ENCODE results near the gene JARID2. TPM values are rescaled to one million over a fixed set of nuclear protein-coding genes. Genes with fewer than 3 reads are reported as not detected.

Gene JARID2
- polyA plus RNA-seq, 1 donor (not counting 4 experiments of a cell fraction or from before 2014, with no cell fraction given) = 11.0 TPM

GRCh38 chr6:15227827-15228318, 18.0 kb upstream of the JARID2 start:
- H3K27me3 ChIP-seq (ENCODE audit: control insufficient read depth, extremely low read depth, insufficient read depth, low read length) = no peaks in the 10 kb centered on the region
- H3K4me2 ChIP-seq (ENCODE audit: control insufficient read depth, extremely low read depth, insufficient read depth, low read depth, low read length) = no peak overlapping the region
- H3K79me2 ChIP-seq (ENCODE audit: control insufficient read depth, insufficient read depth, low read length) = no peaks in the 10 kb centered on the region
- FAIRE-seq = no peak
- no peak overlapping the region for H3K4me3 ChIP-seq (ENCODE audit: control insufficient read depth in 2 of 3, extremely low read depth in 1 of 3, insufficient read depth in 2 of 3, low read depth in 1 of 3, low read length in 3 of 3)
- no peaks in the 10 kb centered on the region for H3K9me3 ChIP-seq (ENCODE audit: control insufficient read depth, low read depth, low read length)
- dilution Hi-C loops (cut with MboI; ENCODE audit: extremely low pct_ligation_motif_present, low sequenced_read_pairs) = no loop called here
- H3K9me1 ChIP-seq (ENCODE audit: control insufficient read depth, extremely low read depth, insufficient read depth, low read length) = no peaks in the 10 kb centered on the region
- no peak for DNase-seq (ENCODE audit: low read depth, low spot score)
- H3K27ac ChIP-seq (ENCODE audit: control insufficient read depth, insufficient read depth, low read length) = no peak overlapping the region
- no peaks in the 10 kb centered on the region for H4K20me1 ChIP-seq (ENCODE audit: control insufficient read depth, extremely low read depth, insufficient read depth, low read length)
- no peaks in the 10 kb centered on the region for H3K4me1 ChIP-seq (ENCODE audit: control insufficient read depth, extremely low read depth, insufficient read depth, low read length)
- H3K9ac ChIP-seq (ENCODE audit: control insufficient read depth, extremely low read depth, insufficient read depth, low read length) = no peak overlapping the region
- no peak overlapping the region for H2AFZ ChIP-seq (ENCODE audit: control insufficient read depth, low read length)
- H3K36me3 ChIP-seq (ENCODE audit: control insufficient read depth in 2 of 2, extremely low read depth in 1 of 2, insufficient read depth in 2 of 2, low read length in 2 of 2) = no peaks in the 10 kb centered on the region
- TF ChIP-seq CTCF (optimal IDR thresholded peaks at IDR 0.05 in 1 of 3, IDR thresholded peaks at IDR 0.05 in 1 of 3, conservative IDR thresholded peaks at IDR 0.05 in 1 of 3; ENCODE audit: extremely low read depth in 1 of 3, insufficient read depth in 2 of 3, low read length in 3 of 3) = no peak
- no peak for TF ChIP-seq EZH2 (IDR thresholded peaks at IDR 0.05; ENCODE audit: low read length)

GRCh38 chr6:15230827-15231226, 15.0 kb upstream of the JARID2 start:
- H3K9me3 ChIP-seq (ENCODE audit: control insufficient read depth, low read depth, low read length) = no peaks in the 10 kb centered on the region
- no peak overlapping the region for H3K9ac ChIP-seq (ENCODE audit: control insufficient read depth, extremely low read depth, insufficient read depth, low read length)
- no peak for TF ChIP-seq EZH2 (IDR thresholded peaks at IDR 0.05; ENCODE audit: low read length)
- no peak for TF ChIP-seq CTCF (optimal IDR thresholded peaks at IDR 0.05 in 1 of 3, IDR thresholded peaks at IDR 0.05 in 1 of 3, conservative IDR thresholded peaks at IDR 0.05 in 1 of 3; ENCODE audit: extremely low read depth in 1 of 3, insufficient read depth in 2 of 3, low read length in 3 of 3)
- no peaks in the 10 kb centered on the region for H3K27me3 ChIP-seq (ENCODE audit: control insufficient read depth, extremely low read depth, insufficient read depth, low read length)
- H3K4me1 ChIP-seq (ENCODE audit: control insufficient read depth, extremely low read depth, insufficient read depth, low read length) = no peaks in the 10 kb centered on the region
- FAIRE-seq (no peak), DNase-seq (ENCODE audit: low read depth, low spot score) (no peak)
- no peak overlapping the region for H3K4me2 ChIP-seq (ENCODE audit: control insufficient read depth, extremely low read depth, insufficient read depth, low read depth, low read length)
- H2AFZ ChIP-seq (ENCODE audit: control insufficient read depth, low read length) = no peak overlapping the region
- H4K20me1 ChIP-seq (ENCODE audit: control insufficient read depth, extremely low read depth, insufficient read depth, low read length) = no peaks in the 10 kb centered on the region
- no peak overlapping the region for H3K27ac ChIP-seq (ENCODE audit: control insufficient read depth, insufficient read depth, low read length)
- no peaks in the 10 kb centered on the region for H3K9me1 ChIP-seq (ENCODE audit: control insufficient read depth, extremely low read depth, insufficient read depth, low read length)
- no peaks in the 10 kb centered on the region for H3K36me3 ChIP-seq (ENCODE audit: control insufficient read depth in 2 of 2, extremely low read depth in 1 of 2, insufficient read depth in 2 of 2, low read length in 2 of 2)
- no peak overlapping the region for H3K4me3 ChIP-seq (ENCODE audit: control insufficient read depth in 2 of 3, extremely low read depth in 1 of 3, insufficient read depth in 2 of 3, low read depth in 1 of 3, low read length in 3 of 3)
- H3K79me2 ChIP-seq (ENCODE audit: control insufficient read depth, insufficient read depth, low read length) = no peaks in the 10 kb centered on the region
- dilution Hi-C loops (cut with MboI; ENCODE audit: extremely low pct_ligation_motif_present, low sequenced_read_pairs) = no loop called here

Measured in keratinocyte (primary cell).